A549 (cell line): ENCODE data around the gene CARD11. TPM values are rescaled to one million over a fixed set of nuclear protein-coding genes. Genes with fewer than 3 reads are reported as not detected.

ENCODE experiments used
- ATAC-seq, 2 experiments: fragments of 200-7000 bp in 1 of 2; fragments of >200 bp in 1 of 2; cut with Nextera tagmentation in 1 of 2; cut with Tn5 transposase in 1 of 2; 3 replicates each; pipeline versions ENCODE4 v1.8.0 to v1.9.1; 2018 to 2020; ENCODE audit warnings: mild to moderate bottlenecking in 1 of 2, moderate library complexity in 1 of 2
- CTCF ChIA-PET: fragments of 300-600 bp; sonication (Branson Sonifier 250); formaldehyde crosslinking; extraction: SDS; loops from one replicate; lab custom pipeline; 2021; ENCODE audit warnings: antibody characterized with exemption, inconsistent platforms; lab: Yijun Ruan, JAX
- POLR2A ChIA-PET: fragments of 350-600 bp; formaldehyde crosslinking; extraction: SDS; loops from one replicate; lab custom pipeline; 2021; ENCODE audit warnings: antibody characterized with exemption, inconsistent platforms; lab: Yijun Ruan, JAX
- DNase-seq, 2 experiments: peaks; one replicate each; pipeline versions ENCODE4 v3.0.0 to v3.0.0-alpha.2; 2011 to 2016; ENCODE audit warnings: low read depth in 1 of 2, low spot score in 1 of 2
- FAIRE-seq: peaks from 2 replicates; lab custom pipeline; 2011; peaks lifted over from hg19 to GRCh38; lab: Jason Lieb, UNC
- H3K27ac ChIP-seq, 2 experiments: fragments of >200 bp; sonication (Bioruptor Twin); formaldehyde crosslinking; 3 replicates each; pipeline ENCODE4 v1.5.1; 2016 to 2017
- H3K4me1 ChIP-seq: fragments of >200 bp; sonication (Bioruptor Twin); formaldehyde crosslinking; 3 replicates; pipeline ENCODE4 v1.6.1; 2016
- H3K4me2 ChIP-seq: fragments of >200 bp; sonication (Bioruptor Twin); formaldehyde crosslinking; 3 replicates; pipeline ENCODE4 v1.6.1; 2016
- H3K4me3 ChIP-seq: fragments of >200 bp; sonication (Bioruptor Twin); formaldehyde crosslinking; 3 replicates; pipeline ENCODE4 v1.5.1; 2016
- H3K9me3 ChIP-seq: fragments of >200 bp; sonication (Bioruptor Twin); formaldehyde crosslinking; 3 replicates; pipeline ENCODE4 v1.6.1; 2016
- BCL3 ChIP-seq: fragments of >200 bp; sonication (Bioruptor Twin); formaldehyde crosslinking; IDR thresholded peaks from 3 replicates; pipeline ENCODE4 v1.6.1; 2016
- CBX2 ChIP-seq: fragments of 200-600 bp; sonication (generic); IDR thresholded peaks from 2 replicates; pipeline ENCODE4 v1.6.1; 2016; ENCODE audit warnings: low read depth, mild to moderate bottlenecking, borderline replicate concordance
- CBX8 ChIP-seq: fragments of 200-600 bp; sonication (generic); IDR thresholded peaks from 2 replicates; pipeline ENCODE4 v1.6.1; 2016
- CEBPB ChIP-seq, 2 experiments: fragments of >200 bp in 1 of 2; sonication (Bioruptor Twin) in 1 of 2; formaldehyde crosslinking in 1 of 2; IDR thresholded peaks; 2 replicates each; pipeline ENCODE4 v1.6.1; 2012 to 2016
- E2F6 ChIP-seq: IDR thresholded peaks from 2 replicates; pipeline ENCODE4 v1.6.1; 2012; ENCODE audit warnings: low read depth, borderline replicate concordance
- EHF ChIP-seq: fragments of 250-450 bp; sonication (Bioruptor Pico); IDR thresholded peaks from 2 replicates; pipeline ENCODE4 v1.5.0; 2020; ENCODE audit warnings: mild to moderate bottlenecking
- FOXS1 ChIP-seq: fragments of 250-450 bp; sonication (Bioruptor Pico); IDR thresholded peaks from 2 replicates; pipeline ENCODE4 v1.5.0; 2020; ENCODE audit warnings: mild to moderate bottlenecking, moderate library complexity
- HES2 ChIP-seq: fragments of >200 bp; sonication (Bioruptor Twin); formaldehyde crosslinking; IDR thresholded peaks from 2 replicates; pipeline ENCODE4 v1.6.1; 2016
- HEYL ChIP-seq: fragments of 250-450 bp; sonication (Bioruptor Pico); IDR thresholded peaks from 2 replicates; pipeline ENCODE4 v1.8.0; 2021; ENCODE audit warnings: mild to moderate bottlenecking, moderate library complexity
- HOXA7 ChIP-seq: fragments of 250-450 bp; sonication (Bioruptor Pico); IDR thresholded peaks from 2 replicates; pipeline ENCODE4 v1.5.0; 2020; ENCODE audit warnings: mild to moderate bottlenecking, moderate library complexity
- HOXB5 ChIP-seq: fragments of 250-450 bp; sonication (Bioruptor Pico); IDR thresholded peaks from 2 replicates; pipeline ENCODE4 v1.5.0; 2020; ENCODE audit warnings: mild to moderate bottlenecking, moderate library complexity
- MAX ChIP-seq: IDR thresholded peaks from 2 replicates; pipeline ENCODE4 v1.6.1; 2012
- MYC ChIP-seq: IDR thresholded peaks from 2 replicates; pipeline ENCODE4 v1.6.1; 2012; ENCODE audit warnings: mild to moderate bottlenecking, inconsistent platforms, low read length, improper control_type of control experiment, borderline replicate concordance
- PHF8 ChIP-seq: fragments of 200-600 bp; sonication (generic); IDR thresholded peaks from 2 replicates; pipeline ENCODE4 v1.6.1; 2016; ENCODE audit warnings: low read depth, mild to moderate bottlenecking, antibody characterized with exemption, moderate library complexity, borderline replicate concordance
- RAD21 ChIP-seq, 2 experiments: fragments of >200 bp in 1 of 2; sonication (Bioruptor Twin) in 1 of 2; formaldehyde crosslinking in 1 of 2; IDR thresholded peaks in 1 of 2; conservative IDR thresholded peaks in 1 of 2; 2 replicates in 1 of 2; 3 replicates in 1 of 2; pipeline ENCODE4 v1.6.1; 2012 to 2018; ENCODE audit warnings: inconsistent platforms in 1 of 2
- RCOR1 ChIP-seq: fragments of 150-350 bp; IDR thresholded peaks from 2 replicates; pipeline ENCODE4 v1.6.1; 2014; ENCODE audit warnings: antibody characterized with exemption, low read length, low read depth
- SMC3 ChIP-seq: fragments of >200 bp; sonication (Bioruptor Twin); formaldehyde crosslinking; IDR thresholded peaks from 3 replicates; pipeline ENCODE4 v1.6.1; 2018; ENCODE audit warnings: inconsistent platforms
- ZSCAN20 ChIP-seq: fragments of 250-450 bp; sonication (Bioruptor Pico); IDR thresholded peaks from 2 replicates; pipeline ENCODE4 v1.8.0; 2022; ENCODE audit warnings: mild to moderate bottlenecking, moderate library complexity
- WGBS: methylation state at CpG from one replicate; pipeline ENCODE4 v1.1.6; 2017; ENCODE audit errors: missing lambda C conversion rate; 5-methylcytosine and 5-hydroxymethylcytosine counted together
- polyA plus RNA-seq, 4 experiments: library from polyadenylated mRNA; depleted of rRNA in 3 of 4; stranded (reverse); fragments of >200 nt; fragmentation: RNase III in 1 of 4; extraction: RNeasy Plus Mini Kit Qiagen cat#74134 plus additional on column Dnase treatment in 1 of 4; gene quantifications; 2 replicates in 3 of 4; 3 replicates in 1 of 4; pipeline ENCODE4 v1.2.3, GENCODE V29; 2011 to 2017

The CARD11 gene
- polyA plus RNA-seq, 2 of the 4 experiments (the other 2 are of a cell fraction) = 0.48 to 1.1 TPM

GRCh38 chr7:2968616-2969397, 74.9 kb downstream of the CARD11 start:
- 79% methylated on average over 13 of the region's 13 CpGs for WGBS
- FAIRE-seq = no peak
- no peak for TF ChIP-seq RAD21 (conservative IDR thresholded peaks at IDR 0.05 in 1 of 2, IDR thresholded peaks at IDR 0.05 in 1 of 2)
- TF ChIP-seq HOXB5 = no peak
- TF ChIP-seq FOXS1 (CRISPR knock-in tag) = no peak
- no peak for TF ChIP-seq RCOR1
- no peak for TF ChIP-seq PHF8
- no peak for TF ChIP-seq EHF
- TF ChIP-seq ZSCAN20 = no peak
- TF ChIP-seq, all 56 proteins: peak for 0
- Histone ChIP-seq H3K4me3 (no peak overlapping the region), H3K4me1 (no peaks in the 10 kb centered on the region), H3K9me3 (peaks cover 22% of the 10 kb centered on the region; the same call in 2 of the 3 replicates), H3K27ac (no peak overlapping the region), H3K4me2 (no peak overlapping the region)
- ATAC-seq = peak in 1 of 2 experiments; percentile 51; a peak in 2 of 6 replicates
- POLR2A ChIA-PET = no interaction called here
- DNase-seq = no peak
- CTCF ChIA-PET = no interaction called here

GRCh38 chr7:2968176-2968575, 75.5 kb downstream of the CARD11 start:
- TF ChIP-seq HES2 (no peak), HEYL (CRISPR knock-in tag) (no peak), MYC (no peak), E2F6 (no peak), RCOR1 (no peak), CBX2 (no peak), SMC3 (no peak), EHF (no peak), CEBPB (IDR thresholded peaks at IDR 0.05) (no peak)
- Histone ChIP-seq H3K4me1 (no peaks in the 10 kb centered on the region), H3K4me2 (no peak overlapping the region), H3K9me3 (peaks cover 22% of the 10 kb centered on the region; the same call in 2 of the 3 replicates), H3K4me3 (no peak overlapping the region), H3K27ac (no peak overlapping the region)
- CTCF ChIA-PET = no interaction called here
- WGBS = 74% methylated on average over 8 of the region's 8 CpGs
- ATAC-seq = no peak
- DNase-seq = no peak
- no peak for FAIRE-seq
- POLR2A ChIA-PET = no interaction called here

- Histone ChIP-seq H3K4me2 (no peak overlapping the region), H3K4me3 (no peak overlapping the region), H3K9me3 (peaks cover 22% of the 10 kb centered on the region; the same call in 2 of the 3 replicates), H3K4me1 (no peaks in the 10 kb centered on the region), H3K27ac (no peak overlapping the region)
- no peak for TF ChIP-seq RCOR1
- no peak for TF ChIP-seq BCL3
- no peak for TF ChIP-seq MYC
- no peak for TF ChIP-seq MAX
- no peak for TF ChIP-seq HOXB5
- TF ChIP-seq CBX8 = no peak
- TF ChIP-seq HOXA7 = no peak
- FAIRE-seq = no peak
- 86% methylated on average over 7 of the region's 7 CpGs for WGBS
- DNase-seq = no peak
- ChIA-PET POLR2A (no interaction called here), CTCF (no interaction called here)
- ATAC-seq = no peak
These were observed 76.0 kb downstream of the CARD11 start for GRCh38 chr7:2967705-2968104.
